Measurements from ENCODE around the gene SHISAL2A.

- TF ChIP-seq GATA2 (IDR thresholded peaks at IDR 0.05; ENCODE audit: low read depth, low read length) (no peak), GATA3 (IDR thresholded peaks at IDR 0.05; ENCODE audit: low read depth, low read length) (no peak)
Observed at GRCh38 chr1:52592637-52593323, 40.2 kb upstream of the SHISAL2A start.
